Heart right ventricle (tissue), 16 donors: ENCODE data around the gene RAB36. TPM values are rescaled to one million over a fixed set of nuclear protein-coding genes. Genes with fewer than 3 reads are reported as not detected.

ENCODE experiments used
- ATAC-seq, 8 donors: fragments of 200-7000 bp; cut with Tn5 transposase; one replicate each; pipeline ENCODE4 v1.9.1; 2020; ENCODE audit warnings: mild to moderate bottlenecking in 8 of 8, moderate library complexity in 8 of 8, moderate number of reproducible peaks in 1 of 8
- DNase-seq, 2 donors: peaks; one replicate each; pipeline ENCODE4 v3.0.0-alpha.2; 2020
- H3K27ac ChIP-seq, 10 donors: fragments of 200-600 bp; sonication (generic) in 2 of 10; one replicate each; pipeline versions ENCODE4 v1.5.0 to v1.8.0; 2020 to 2022; ENCODE audit warnings: mild to moderate bottlenecking in 3 of 10
- H3K27me3 ChIP-seq, 7 donors: fragments of 200-600 bp; one replicate each; pipeline ENCODE4 v1.8.0; 2021 to 2022; ENCODE audit warnings: mild to moderate bottlenecking in 2 of 7
- H3K36me3 ChIP-seq, 9 donors: fragments of 200-600 bp; sonication (generic) in 1 of 9; one replicate each; pipeline versions ENCODE4 v1.5.0 to v1.8.0; 2020 to 2022; ENCODE audit warnings: mild to moderate bottlenecking in 2 of 9
- H3K4me1 ChIP-seq, 9 donors: fragments of 200-600 bp; sonication (generic) in 1 of 9; one replicate each; pipeline versions ENCODE4 v1.5.0 to v1.8.0; 2020 to 2022; ENCODE audit warnings: mild to moderate bottlenecking in 4 of 9
- H3K4me3 ChIP-seq, 10 donors: fragments of 200-600 bp; sonication (generic) in 2 of 10; one replicate each; pipeline versions ENCODE4 v1.5.0 to v1.8.0; 2020 to 2022; ENCODE audit warnings: mild to moderate bottlenecking in 7 of 10, moderate library complexity in 2 of 10
- H3K9me3 ChIP-seq, 11 donors: fragments of 200-600 bp in 10 of 11; sonication (generic) in 2 of 11; one replicate each; pipeline versions ENCODE4 v1.5.0 to v1.8.0; 2013 to 2022; ENCODE audit warnings: mild to moderate bottlenecking in 2 of 11, control low read depth in 1 of 11, moderate library complexity in 1 of 11
- CTCF ChIP-seq, 9 donors: fragments of 200-600 bp; sonication (generic) in 2 of 9; IDR thresholded peaks; one replicate each; pipeline versions ENCODE4 v1.5.0 to v1.8.0; 2021 to 2022; ENCODE audit warnings: antibody characterized with exemption in 9 of 9, mild to moderate bottlenecking in 5 of 9, moderate library complexity in 1 of 9
- WGBS, 2 donors: extraction: QIAGEN DNeasy Blood & Tissue Kit; methylation state at CpG; one replicate each; pipeline ENCODE4 v1.1.7; 2013; ENCODE audit warnings: inconsistent platforms in 1 of 2; 5-methylcytosine and 5-hydroxymethylcytosine counted together
- intact Hi-C, 10 donors: fragments of 100-400 bp; cut with DNase I; formaldehyde crosslinking; loops; one replicate each; pipeline versions ENCODE4 v1.11.1 to v1.14.2; 2022
- polyA plus RNA-seq, 2 donors: library from polyadenylated mRNA; stranded (reverse); fragments of 200-250 nt; gene quantifications; one replicate each; pipeline ENCODE4 v1.2.3, GENCODE V29; 2013
- total RNA-seq, 10 donors: library from RNA; stranded (reverse); fragmentation: NEBNext Ultra II Directional in 3 of 10; extraction: Animal tissue kit (Norgen Biotek cat#: 25700) in 3 of 10; gene quantifications; one replicate each; pipeline versions ENCODE4 v1.2.1 to v1.2.4, GENCODE V29; 2021 to 2023
- donor health status: Arrhythmogenic right ventricular cardiomyopathy.
- donor health status: ischemic (EF 13 %, LVEDD 7.1; RV severe dilation, severe dysfunction).
- donor health status: healthy with polysubstance abuse.
- donor health status: DM: no; HTN: yes; CAD: no.
- donor health status: DM: no; HTN: no; CAD: no.
- donor health status: ischemic (EF 25% LVEDD 6.9; RV normal size, moderate dysfunction).
- donor health status: ischemic (EF 25% LVEDD 5.7; RV mildly dilated, moderate dysfunction).
- donor health status: healthy.
- donor health status: DM: yes; HTN: yes; CAD: no.
- donor health status: Ischemic cardiomyopathy.
- donor health status: ischemic (EF 35%, LVEDD 5.7; RV mildly dilated, moderate dysfunction).
- donor health status: nonischemic (EF 11% LVEDD 7.7; RV severe dilation, severe dysfunction).
- donor health status: DM: yes; HTN: yes; CAD: no.
- donor health status: PGD.
- donor health status: ischemic (EF 29% LVEDD 5.4; RV normal size, mild dysfunction).
- donor health status: nonischemic (EF 23%, LVEDD 6.1; RV moderate dilation, normal function).

The RAB36 gene
- total and polyA plus RNA-seq, 12 donors: 0.15 to 1.00 (median 0.43) TPM

DNA sequence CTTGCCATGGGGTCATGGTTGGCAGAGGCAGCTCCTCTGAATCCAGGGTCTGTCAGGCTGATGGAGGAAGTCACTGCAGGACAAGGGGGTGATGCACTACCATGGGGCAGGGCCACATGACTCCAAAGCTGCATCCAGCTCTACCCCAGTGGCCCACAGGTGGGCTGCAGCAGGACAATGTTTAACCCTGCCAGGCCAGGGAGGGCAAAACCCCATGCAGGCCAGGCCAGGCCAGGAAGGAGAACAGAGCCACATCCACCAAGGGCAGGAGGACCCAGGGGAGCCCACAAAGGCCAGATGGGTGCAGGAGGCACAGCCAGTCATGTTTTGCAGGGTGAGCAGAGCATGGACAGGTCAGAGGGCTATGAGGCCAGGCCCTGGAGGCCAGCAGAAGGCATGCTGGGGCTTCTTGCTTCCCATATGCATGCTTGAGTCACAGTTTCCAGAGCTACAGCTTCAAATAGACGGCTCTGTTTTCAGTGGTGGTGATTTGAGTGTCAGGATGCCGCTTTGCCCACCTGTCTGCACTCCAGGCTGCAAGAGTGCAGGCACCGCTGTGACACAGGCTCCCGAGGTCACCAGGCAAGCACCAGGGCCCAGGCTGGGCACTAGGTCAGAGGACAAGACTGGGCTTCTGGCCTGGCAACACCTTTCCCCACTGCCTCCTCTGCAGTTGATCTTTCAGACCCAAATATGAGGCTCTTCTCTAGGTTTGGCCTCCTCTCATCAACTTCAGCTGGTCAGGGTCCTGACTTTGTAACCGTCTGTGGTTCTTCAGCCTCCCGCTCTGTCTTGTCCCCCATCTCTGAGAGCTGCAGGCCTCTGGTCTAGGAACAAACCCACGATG lies 26.4 kb upstream of the RAB36 start:
- peaks cover 0 to 7% (median 0%) of the 10 kb centered on the region in 9 donors for H3K36me3 ChIP-seq
- H3K4me1 ChIP-seq: peaks cover 0 to 25% (median 5%) of the 10 kb centered on the region in 9 donors
- no peak for ATAC-seq
- intact Hi-C loops: loop anchor here in 1 of 10 donors (10.0 kb wide), 1 partner anchor 84 kb away; no protein-coding TSS in a partner anchor
- TF ChIP-seq CTCF (IDR thresholded peaks at IDR 0.05): no peak
- no peaks in the 10 kb centered on the region for H3K9me3 ChIP-seq
- peak overlapping the region in 1 of 10 donors; percentile 10 for H3K27ac ChIP-seq
- peaks cover 0 to 5% (median 0%) of the 10 kb centered on the region in 7 donors for H3K27me3 ChIP-seq
- WGBS, 2 donors: 95 to 96% methylated on average over 7 of the region's 7 CpGs
- no peak overlapping the region for H3K4me3 ChIP-seq
- DNase-seq: no peak

DNA sequence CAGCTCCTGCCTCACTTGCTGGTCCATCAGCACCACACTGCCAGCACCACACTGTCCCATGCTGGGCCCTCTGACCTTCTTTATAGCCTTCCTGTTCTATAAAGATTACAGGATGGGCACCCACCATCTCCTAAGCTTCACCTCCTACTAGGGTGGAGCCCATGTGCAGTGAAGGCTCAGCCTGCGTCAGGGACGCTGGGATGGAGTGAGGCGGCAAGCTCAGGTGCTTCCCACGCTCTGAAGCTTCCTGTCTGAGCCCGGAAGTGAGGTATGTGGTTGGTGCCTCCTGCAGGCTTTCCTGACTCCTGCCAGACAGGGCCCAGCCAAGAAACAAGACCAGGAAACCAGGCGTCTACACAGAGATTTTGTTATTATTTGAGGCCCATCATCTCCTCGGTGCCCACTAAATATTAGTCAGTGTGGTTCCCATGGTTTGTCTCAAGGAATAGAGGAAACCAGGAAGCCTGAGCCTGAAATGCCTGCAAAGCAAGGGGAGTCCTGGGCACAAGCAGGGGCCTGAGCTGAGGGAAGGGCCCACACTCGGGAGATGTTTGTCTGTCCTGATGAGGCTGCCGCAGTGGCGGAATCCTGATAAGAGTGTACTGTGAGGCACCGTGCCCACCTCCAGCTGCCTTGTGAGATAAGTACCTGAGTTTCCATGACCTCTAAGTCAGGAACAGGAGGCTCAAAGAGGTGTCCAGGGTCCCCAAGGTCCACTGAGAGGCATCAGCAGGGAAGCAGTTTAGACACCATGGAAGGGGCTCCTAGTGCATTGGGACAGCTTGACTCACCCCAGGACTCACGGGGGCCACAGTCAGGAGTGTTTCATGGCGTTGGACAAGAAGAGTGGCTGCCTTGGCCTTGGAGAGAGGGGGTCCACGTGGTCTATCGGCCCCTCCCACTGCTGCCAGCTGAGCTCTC lies 25.5 kb upstream of the RAB36 start:
- Histone ChIP-seq H3K4me1 (peaks cover 0 to 21% (median 5%) of the 10 kb centered on the region in 9 donors), H3K27me3 (peaks cover 0 to 5% (median 0%) of the 10 kb centered on the region in 7 donors), H3K27ac (peak overlapping the region in 3 of 10 donors; percentile 17 to 41 (median 35)), H3K9me3 (no peaks in the 10 kb centered on the region), H3K4me3 (no peak overlapping the region), H3K36me3 (peaks cover 0 to 8% (median 0%) of the 10 kb centered on the region in 9 donors)
- no peak for TF ChIP-seq CTCF (IDR thresholded peaks at IDR 0.05)
- 72 to 74% methylated on average over 15 of the region's 15 CpGs for WGBS, 2 donors
- peak in 5 of 8 donors; percentile 10 to 52 (median 43) for ATAC-seq
- intact Hi-C loops: loop anchor here in 4 of 10 donors (10.0 kb wide), 5 partner anchors 85 to 775 kb away; no protein-coding TSS in a partner anchor
- DNase-seq: no peak

- ATAC-seq: no peak
- H3K27me3 ChIP-seq: peaks cover 0 to 4% (median 0%) of the 10 kb centered on the region in 7 donors
- intact Hi-C loops: loop anchor here in 4 of 10 donors (10.0 kb wide), 4 partner anchors 266 to 776 kb away; no protein-coding TSS in a partner anchor
- H3K27ac ChIP-seq: peak overlapping the region in 1 of 10 donors; percentile 41
- no peak overlapping the region for H3K4me3 ChIP-seq
- H3K36me3 ChIP-seq: peaks cover 0 to 8% (median 0%) of the 10 kb centered on the region in 9 donors
- TF ChIP-seq CTCF (IDR thresholded peaks at IDR 0.05): no peak
- no peak for DNase-seq
- 96 to 98% methylated on average over 7 of the region's 7 CpGs for WGBS, 2 donors
- H3K9me3 ChIP-seq: no peaks in the 10 kb centered on the region
- H3K4me1 ChIP-seq: peaks cover 0 to 21% (median 5%) of the 10 kb centered on the region in 9 donors
These were observed 24.8 kb upstream of the RAB36 start for GRCh38 chr22:23120415-23120899.
